Stimulated activated CD8-positive, alpha-beta memory T cell treated with anti-CD3 and anti-CD28 coated beads, Interleukin-12 subunit alpha, Interleukin-12 subunit beta, amount 100 ng/mL, for 24 hours (primary cell): Measurements from ENCODE around the gene SFT2D1.

Source experiments
- DNase-seq: peaks from one replicate; pipeline ENCODE4 v3.0.0-alpha.2; 2020; ENCODE audit errors: extremely low read depth

SFT2D1 gene

GRCh38 chr6:166307082-166308032 lies 35.0 kb downstream of the SFT2D1 start:
- no peak for DNase-seq

DNA sequence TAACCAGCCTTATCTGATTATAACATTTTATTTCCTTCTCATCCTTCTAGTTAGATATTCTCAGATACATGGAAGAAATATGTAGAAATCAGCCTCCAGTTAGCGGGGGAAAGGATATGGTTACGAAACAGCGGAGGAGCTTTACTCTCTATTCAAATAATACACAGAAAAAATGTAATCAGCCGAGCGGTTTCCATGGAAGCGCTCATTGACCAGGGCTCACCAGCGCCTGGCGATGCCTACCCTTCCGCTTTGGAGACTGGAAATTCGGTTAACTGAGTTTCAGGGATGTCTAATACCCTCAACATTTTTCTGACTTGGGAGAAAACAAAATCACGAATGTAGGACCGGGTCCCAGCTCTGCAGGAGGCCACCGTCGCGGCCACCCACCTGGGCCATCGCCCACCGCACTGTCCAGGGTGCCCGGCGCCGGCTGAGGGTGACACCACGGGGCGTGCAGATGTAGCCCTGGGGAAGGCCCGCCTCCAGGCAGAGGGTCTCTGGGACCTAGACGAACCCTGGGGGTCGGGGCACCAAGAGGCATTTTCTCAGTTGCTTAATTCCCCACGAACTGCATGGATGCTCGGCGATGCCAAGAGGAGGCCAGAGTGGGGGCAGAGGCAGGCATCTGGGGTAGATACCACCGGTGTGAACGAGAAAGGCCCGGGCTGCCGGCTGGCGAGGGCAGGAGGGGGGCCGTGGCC lies 35.8 kb downstream of the SFT2D1 start:
- DNase-seq: no peak

- no peak for DNase-seq
These were observed 36.7 kb downstream of the SFT2D1 start for GRCh38 chr6:166305562-166306117.

GRCh38 chr6:166304106-166304505 lies 38.2 kb downstream of the SFT2D1 start:
- DNase-seq: no peak

DNA sequence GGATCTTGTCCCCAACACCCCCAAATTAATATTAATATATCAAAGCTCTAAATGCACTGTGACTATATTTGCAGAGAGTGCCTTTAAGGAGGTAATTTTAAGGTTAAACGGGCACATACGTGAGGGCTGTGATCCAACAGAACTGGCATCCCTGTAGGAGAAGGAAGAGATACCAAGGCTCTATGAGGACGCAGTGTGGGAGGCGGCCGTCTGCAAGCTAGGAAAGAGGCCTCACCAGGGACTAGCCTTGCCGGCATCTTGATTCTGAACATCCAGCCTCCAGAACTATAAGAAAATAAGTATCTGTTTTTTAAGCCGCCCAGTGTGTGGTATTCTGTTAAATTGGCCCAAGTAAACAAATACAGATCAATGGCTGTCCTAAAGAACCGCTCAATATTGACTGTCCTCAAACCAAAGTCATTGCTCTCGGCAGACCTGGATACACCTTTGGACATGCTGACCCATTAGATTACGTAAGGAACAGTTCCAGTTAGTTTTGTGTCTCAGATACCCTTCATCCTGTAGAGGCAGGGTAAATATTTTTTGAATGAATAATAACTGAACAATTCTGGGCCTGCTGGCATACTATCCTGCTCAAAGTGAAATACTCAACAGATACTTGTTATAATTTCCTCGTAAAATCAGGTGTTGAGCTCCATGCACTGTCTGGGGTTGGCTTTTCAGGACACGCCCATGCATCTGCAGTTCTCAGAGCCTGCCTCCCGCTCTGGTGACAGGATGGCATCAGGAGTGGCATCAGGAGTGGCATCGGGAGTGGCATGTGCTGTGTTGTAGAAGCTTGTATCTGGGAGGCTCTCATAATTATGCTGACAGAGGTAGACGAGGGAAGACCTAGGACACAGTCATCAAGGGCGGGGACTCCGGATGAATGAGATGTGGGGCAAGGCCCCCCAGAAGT lies 40.5 kb downstream of the SFT2D1 start:
- DNase-seq: no peak

GRCh38 chr6:166300357-166300987 lies 41.9 kb downstream of the SFT2D1 start:
- DNase-seq: no peak

DNA sequence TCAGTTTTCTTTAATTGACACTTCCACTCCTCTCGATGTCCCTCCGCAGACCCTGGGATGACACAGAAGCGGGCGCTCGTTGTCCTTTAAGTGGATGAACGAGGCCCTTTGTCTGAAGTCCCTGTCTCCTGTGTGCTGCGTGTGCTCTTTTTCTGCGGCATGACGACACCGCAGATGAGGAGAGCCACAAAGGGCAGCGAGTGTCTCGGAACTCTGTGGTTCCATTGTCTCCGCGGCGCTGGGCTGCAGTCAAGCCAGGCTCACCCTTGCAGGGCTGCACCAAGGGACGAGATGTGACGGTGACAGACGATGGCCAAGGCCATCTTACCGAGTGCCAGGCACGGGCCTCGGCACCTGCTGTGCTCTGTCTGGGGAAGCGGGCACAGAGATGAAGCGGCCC lies 44.7 kb downstream of the SFT2D1 start:
- DNase-seq: no peak

DNA sequence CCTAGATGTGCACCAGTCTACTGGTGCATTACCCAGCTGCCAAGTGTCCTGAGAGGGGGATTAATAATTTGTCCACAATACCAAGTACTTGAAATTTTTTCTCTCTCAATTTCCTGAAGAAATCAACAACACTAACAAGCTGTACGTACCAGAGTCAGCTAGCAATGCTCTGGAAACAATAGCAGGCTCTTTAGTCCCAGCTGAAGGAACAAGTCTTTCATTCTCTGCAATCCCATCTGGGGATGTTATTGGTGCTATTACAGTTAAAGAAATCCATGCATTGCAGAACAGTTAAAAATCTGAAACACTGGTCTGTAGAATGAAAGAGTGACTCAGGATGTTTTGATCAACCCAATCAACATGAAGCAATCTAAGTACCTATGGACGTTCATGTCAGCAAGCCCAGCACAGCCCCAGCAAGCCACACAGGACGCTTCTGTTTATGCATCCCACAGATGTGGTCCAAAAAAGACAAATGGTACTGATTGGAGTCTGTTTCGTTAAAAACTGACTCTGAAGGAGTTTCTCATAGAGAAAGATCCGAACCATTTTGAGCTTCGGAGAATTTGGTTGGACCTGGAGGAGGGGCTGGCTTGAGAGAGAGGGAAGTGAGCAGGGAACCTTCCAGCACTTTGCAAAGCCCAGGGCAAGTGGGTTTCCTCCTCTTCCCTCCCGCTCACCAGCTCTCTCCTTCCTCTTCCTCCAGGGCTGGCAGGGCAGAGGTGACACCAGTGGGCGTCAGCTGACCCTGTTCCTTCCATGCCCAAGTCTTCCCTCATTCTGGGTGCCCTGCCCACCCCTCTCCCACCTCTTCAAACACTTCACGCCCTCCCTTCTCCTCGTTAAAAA lies 46.1 kb downstream of the SFT2D1 start:
- no peak for DNase-seq

DNA sequence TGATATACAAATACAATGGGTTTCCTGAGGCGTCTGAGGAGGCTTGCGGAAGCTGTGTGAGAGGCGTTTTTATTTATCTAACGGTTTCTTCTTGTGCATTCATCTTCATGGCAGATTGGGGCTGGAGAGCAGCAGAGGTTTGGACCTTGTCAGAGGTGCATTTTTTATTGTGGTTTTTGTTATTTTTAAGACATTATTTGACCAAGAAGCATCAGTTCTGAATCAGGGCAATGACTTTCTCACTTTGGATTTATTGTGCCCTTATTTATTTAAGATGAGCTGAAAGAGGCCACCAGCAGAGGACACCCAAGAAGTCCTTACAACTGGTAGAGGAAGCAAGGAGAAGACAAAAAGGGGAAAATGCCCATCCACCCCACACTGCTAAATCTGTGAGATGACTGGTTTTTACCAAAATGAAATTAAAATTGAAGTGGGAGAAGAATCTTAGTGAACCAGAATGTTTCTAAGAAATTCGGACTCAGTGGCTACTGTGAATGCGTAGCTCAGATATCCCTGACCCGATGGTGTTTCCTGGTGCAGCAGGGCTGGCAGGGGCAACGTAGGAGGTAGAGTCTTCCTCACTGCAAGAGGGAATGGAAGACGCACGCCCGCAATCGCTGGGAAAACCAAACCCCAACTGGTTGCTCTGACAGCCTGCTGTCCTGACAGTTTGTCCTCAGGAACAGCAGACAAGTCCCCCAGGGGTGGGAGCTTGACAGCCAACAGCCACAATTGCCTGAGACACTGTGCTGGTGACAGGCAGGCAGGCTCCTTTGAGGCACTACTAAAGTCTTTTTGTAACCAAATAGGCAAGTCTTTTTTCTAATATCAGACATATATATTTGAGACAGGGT lies 48.4 kb downstream of the SFT2D1 start:
- no peak for DNase-seq

DNA sequence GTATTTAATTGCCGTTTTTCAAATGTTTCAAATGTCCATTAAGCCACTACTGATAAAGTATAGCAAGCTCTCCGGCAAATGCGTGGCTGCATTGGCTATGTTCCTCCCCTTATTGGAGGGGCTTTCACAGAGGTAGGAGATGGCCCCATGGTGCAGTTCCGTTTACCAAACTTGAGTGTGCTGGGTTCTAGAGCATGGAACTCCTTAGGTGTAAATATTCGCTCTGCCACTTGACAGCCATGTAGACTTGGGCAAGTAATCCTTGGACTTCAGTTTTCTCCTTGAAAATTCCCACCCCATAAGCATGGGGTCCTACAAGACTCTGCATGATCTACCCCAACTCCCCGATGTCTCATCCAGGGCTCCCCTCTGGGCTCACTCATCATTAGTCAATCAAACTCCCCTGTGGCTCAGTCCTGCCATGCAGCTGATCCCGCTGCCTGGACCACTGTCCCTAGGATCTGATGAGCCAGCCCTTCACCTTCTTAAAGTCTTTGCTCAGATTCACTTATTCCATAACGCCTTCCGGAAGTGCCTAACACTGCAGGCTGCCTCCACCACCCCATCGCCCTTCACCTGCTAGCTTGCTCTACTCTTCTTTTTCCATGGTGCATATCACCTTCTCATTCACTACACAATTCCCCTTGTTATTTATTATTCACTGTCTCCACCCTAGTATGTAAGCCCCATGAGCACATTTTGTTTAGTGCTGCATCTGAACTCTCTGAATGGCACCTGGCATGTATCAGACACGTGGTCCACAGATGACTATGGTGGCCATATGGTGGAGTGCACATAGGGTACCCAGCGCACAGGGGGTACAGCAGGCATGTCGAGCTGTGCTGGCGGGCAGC lies 52.9 kb downstream of the SFT2D1 start:
- no peak for DNase-seq

- DNase-seq: no peak
These were observed 55.5 kb downstream of the SFT2D1 start for GRCh38 chr6:166286839-166287271.

DNA sequence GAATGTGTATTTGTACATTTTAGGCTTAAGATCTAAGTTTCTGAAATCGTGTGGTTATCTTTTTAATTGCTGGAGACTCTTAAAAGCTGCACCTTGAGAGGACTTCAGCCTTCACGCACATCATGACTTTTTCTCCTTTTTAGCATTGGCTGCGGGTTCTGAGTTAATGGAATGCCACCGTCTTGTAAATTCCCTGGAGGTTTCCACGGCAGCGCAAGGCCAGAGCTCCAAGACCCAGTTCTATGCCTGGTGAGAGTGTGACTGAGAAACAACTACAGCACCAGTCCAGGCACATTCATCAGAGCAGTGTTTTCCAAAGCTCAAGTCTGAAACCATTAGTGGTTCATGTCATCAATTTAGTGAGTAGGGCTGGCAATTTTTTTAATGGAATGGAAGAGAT lies 57.1 kb downstream of the SFT2D1 start:
- DNase-seq: no peak

GRCh38 chr6:166284640-166285039 lies 57.7 kb downstream of the SFT2D1 start:
- no peak for DNase-seq

DNA sequence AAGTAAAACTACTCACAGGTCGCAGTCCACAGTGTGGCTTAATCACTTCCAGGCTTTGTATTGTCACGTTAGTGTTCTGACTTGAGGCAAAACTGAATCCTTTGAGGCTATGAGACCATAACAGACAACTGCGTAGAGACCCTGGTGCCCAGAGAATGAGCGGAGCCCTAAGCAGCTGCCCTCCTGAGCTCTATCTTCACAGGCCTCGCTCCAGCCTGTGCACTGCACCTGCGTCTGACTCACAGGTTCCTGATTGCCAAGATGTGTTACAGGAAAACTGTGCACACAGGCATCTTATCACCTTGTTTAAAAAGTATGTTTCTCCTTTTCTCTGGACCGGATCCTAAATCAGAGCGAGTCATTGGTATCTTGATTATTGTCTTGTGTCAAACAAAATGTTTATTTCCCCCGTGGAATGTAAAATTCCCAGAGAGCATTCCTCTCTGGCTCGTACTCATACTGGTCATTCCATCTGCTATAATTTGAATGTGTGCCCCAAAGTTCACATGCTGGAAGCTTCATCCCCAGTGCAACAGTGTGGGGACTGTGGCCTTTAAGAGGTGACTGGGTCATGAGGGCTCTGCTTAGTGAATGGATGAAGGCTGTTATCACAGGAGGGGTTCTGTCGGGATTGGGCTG lies 59.8 kb downstream of the SFT2D1 start:
- no peak for DNase-seq

DNA sequence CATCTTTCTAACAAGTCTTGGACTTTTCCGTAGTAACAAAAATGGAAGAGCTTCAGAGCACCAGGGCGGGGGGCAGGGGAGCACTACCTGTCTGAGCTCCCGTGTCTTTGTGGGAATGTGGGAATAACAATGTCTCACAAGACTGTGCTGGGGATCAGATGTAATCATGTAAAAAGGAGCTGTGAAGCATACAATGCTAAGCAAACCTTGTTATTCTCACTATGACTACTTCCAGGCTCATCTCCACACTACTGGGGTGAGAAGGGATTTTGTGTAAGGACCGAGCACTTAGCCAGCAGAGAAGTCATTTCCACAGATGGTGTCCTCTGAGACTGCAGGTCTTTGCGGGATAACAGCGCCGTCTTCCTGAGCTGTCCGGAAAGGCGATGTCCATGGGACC lies 61.2 kb downstream of the SFT2D1 start:
- DNase-seq: no peak

- DNase-seq: no peak
These were observed 63.0 kb downstream of the SFT2D1 start for GRCh38 chr6:166279393-166279679.

GRCh38 chr6:166278579-166279392 lies 63.6 kb downstream of the SFT2D1 start:
- no peak for DNase-seq
